DMS53 treated with DMSO at 0.1 percent for 48 hours (cell line): ENCODE results near the gene BRSK2.
A peak's percentile ranks its signal among the peaks of the same experiment; 100 is the strongest.

Experiments
- DNase-seq: peaks from one replicate; lab custom pipeline; 2025; ENCODE audit not compliant: unreplicated experiment; lab: John Stamatoyannopoulos, UW

The BRSK2 gene

DNA sequence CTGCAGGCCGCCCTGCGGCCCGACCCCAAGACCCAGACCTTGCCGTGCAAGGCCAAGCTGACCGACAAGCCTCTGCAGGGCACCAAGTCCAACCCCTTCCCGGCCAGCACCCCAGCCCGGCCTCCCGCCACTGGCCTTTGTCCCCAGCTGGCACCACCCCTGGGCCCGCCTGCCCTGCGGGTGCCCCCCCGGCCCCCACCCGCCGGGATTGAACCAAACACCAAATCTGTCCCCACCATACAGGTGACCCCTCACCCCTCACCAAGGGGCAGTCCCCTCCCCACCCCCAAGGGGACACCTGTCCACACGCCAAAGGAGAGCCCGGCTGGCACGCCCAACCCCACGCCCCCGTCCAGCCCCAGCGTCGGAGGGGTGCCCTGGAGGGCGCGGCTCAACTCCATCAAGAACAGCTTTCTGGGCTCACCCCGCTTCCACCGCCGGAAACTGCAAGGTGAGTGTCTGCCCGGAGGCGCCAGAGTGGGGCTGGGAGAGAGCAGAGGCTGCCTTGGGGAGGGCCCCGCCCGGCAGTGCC lies 60.7 kb downstream of the BRSK2 start:
- DNase-seq, result no peak

DNA sequence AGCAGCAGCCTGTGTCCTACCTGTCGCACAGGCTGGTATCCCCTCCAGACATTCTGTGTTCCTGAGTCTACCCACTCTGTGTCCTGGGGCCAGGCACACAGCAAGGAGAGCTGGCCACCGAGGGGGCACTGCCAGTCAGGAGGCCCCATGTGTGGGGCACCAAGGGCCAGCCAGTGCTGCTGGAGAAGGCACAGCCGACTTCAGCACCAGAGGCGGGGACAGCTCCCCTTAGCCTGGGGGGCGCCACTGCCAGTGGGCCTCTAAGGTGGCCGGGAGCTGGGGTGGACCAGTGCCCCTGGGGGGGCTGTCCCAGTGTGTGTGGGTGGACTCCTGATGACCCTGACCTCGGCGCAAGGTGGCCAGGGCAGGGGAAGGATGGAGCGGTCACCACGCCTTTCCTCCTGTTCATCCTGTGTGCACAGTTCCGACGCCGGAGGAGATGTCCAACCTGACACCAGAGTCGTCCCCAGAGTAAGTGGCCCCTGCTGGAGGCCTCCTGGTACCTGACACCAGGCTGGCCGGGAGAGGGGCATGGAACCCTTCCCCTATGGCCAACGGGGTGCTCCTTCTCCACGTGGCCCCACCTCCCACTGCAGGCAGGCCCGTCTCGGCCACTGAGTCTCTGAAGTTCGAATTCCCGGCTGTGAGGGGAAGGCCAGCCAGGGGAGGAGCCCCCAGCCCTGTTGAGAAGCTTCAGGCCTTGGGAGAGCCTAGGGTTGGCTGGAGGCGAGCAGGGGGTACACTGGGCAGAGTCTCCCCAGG lies 61.4 kb downstream of the BRSK2 start:
- DNase-seq, result no peak

DNA sequence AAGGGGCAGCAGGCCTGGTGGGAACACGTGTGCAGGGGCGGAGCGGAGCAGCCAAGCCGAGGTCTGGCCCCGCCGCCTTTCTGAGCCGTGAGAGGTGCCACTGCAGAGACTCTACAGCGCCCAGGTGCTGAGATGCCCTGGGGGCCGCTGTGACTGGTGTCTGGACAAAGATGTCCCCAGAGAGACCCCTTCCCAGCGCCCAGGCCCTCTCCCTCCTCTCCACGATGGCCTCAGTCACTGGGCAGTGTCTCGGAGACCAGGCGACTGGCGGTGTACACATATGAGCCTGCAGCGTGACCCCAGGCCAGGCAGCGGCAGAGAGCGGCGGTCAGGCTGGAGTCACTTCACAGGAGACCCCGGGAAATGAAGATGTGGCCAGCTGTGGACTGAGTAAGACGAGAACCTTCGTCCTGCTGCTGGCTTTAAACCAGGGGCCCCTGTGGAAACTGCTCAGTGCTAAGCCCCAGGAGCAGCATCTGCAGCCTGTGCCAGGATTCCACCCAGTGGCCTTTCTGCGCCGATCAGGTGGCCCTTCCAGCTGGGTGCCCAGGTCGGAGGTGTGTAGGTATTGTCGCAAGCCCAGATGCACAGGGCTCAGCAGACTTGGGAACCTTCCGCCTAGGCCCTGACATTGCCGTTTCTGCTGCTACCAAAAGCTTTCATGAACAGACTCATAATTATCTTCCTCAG lies 62.2 kb downstream of the BRSK2 start:
- DNase-seq, result no peak

DNA sequence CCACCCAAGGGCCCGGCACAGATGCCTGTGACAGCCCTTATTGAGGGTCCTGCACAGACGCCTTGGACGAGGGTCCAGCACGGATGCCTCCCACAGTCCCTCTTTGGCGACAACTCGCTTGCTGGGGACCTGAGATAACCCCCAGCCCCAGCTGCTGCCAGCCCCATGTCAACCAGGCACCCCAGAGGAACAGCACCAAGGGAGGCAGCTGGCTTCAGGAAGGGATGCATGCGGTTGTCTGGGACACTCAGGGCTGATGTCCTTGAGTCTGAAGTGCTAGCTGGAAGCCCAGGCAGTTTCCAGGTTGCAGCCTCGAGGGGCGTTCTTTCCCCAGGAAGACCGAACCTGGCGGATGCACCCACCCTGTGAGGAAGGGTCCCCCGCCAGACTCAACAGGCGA lies 63.0 kb downstream of the BRSK2 start:
- no peak for DNase-seq

DNA sequence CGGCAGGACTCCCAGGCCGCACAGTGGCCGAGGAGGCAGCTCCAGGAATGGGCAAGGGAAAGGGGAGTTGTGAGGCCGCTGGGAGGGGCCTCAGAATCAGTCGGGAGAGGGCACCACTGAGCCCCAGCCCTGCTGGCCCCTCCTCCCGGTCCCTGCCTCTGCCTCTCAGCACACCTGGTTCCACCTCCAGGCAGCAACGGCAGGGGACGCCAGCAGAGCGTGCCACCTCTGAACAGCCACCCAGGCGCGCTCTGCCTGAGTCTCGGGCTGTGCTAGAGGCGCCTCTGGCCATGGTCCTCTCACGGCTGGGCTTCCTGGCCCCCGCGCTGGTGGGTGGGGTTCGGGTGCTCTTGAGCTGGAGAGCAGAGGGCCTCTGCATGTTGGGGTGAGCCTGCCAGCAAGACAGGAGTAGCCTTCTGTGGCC lies 63.9 kb downstream of the BRSK2 start:
- peak; percentile 80 for DNase-seq

DNA sequence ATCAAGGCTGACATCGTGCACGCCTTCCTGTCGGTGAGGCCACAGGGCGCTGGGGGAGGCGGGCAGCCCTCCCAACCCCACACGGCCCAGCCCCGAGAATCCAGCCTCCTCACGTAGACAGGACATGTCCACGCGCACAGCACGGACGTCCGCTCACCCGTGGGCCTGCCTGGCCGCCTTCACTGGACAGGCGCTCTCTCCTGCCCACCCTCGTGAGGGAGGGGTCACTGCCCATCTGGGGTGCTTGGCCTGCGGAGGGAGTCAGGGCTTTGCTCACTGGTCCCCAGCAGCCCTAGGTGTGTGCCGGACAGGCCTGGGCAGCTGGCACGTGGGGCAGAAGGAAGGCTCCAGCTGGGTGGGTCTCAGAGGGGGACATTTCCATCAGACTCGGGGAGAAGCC lies 64.8 kb downstream of the BRSK2 start:
- no peak for DNase-seq

DNA sequence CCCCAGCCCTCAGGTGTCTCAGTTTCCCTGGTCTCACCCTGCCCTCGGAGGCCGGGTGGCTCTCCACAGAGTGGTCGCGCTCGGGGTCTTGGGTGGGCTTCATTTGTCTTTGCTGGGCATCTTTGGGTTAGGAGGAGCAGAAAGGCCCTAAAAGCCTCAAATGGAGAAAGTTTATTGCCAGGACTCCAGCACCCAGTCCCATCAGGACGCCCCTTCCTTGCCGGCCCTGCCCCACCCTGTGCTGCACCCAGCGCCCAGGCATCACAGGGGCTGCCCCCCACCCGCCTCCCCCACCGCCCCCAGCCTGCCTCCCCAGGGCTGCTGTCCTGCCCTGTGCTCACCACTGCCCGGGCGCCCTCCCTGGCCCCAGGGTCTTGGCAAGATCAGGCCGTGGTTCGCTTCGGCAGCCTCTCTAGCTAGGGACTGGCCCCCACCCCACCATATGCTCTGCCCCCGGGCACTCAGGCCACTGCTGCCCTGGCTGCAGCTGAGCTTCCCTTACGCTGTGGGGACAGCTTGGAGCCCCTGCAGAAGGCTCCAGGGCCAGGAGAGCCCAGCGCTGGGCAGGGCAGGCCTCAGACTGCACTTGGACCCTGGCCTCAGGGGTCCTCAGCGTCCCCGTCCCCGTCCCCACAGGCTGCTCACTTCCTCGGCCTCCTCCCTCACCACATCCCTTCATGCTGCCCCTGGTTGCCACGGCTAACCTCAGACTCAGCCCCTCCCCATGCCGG lies 65.5 kb downstream of the BRSK2 start:
- no peak for DNase-seq

DNA sequence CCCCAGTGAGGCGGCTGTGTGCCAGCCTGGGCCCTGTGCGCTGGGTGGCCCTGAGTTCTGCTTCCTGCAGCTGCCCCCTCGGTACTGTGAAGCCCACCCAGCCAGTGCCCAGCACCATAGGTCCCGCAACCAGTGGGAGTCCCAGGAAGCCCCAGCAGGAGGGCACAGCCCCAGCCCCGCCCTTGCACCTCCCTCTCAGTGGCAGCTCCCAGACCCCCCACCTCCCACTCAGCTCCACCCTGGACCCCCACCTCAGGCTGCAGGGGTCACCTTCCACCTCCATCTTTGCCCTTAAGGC lies 66.0 kb downstream of the BRSK2 start:
- no peak for DNase-seq

DNA sequence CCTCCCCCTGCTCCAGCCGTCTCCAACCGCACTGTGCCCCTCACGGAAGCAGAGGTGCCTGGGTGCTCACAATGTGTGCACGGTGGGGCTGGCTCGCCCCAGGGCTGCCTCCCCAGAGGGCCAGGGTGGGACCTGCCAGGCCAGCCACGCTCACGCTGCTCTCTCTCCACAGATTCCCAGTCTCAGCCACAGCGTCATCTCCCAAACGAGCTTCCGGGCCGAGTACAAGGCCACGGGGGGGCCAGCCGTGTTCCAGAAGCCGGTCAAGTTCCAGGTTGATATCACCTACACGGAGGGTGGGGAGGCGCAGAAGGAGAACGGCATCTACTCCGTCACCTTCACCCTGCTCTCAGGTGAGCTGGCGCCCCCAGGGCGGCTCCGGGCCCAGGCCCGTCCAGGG lies 66.4 kb downstream of the BRSK2 start:
- no peak for DNase-seq

DNA sequence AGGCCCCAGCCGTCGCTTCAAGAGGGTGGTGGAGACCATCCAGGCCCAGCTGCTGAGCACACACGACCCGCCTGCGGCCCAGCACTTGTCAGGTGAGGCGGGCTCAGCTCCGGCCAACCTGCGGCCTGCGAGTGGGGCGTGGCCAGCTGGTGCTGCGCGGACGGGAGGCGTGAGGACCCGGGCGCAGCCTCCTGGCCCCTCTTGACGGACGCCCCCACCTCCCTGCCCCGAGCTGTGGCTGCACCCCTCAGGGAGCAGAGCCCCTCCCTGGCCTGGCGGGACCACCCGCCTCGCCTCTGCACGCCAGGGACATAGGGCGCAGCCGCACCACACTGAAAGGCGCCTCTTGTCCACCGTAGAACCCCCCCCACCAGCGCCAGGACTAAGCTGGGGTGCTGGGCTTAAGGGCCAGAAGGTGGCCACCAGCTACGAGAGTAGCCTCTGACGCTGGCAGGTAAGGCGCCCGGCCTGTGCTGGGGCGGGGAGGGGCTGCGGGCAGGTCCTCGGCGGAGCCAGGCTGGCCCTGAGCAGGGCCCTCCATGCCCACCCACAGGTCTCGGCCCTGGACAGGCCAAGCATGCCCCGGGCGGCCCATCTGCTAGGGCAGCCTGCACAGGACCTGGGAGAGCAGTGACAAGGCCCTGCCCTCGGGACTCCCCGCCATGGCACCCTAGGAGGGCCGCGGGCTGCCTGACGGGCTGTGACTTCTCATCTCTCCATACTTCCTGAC lies 67.0 kb downstream of the BRSK2 start:
- DNase-seq, result no peak

DNA sequence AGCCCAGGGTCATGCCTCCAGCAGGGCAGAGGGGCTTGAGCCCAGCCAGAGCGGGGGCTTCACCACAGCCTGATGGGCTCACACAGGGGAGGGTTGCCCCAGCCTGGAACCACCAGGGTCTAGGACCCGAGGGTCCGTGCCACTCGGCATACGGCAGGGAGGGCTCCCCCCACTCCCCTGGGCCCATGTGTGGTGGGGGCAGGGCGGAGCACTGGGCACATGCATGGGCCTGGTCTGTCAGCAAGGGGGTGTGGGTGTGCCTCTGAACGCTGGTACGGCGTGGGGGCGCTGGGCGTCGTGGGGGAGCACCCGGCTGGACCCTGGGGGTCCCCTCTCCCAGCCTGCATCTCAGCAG lies 67.6 kb downstream of the BRSK2 start:
- DNase-seq, result no peak

DNA sequence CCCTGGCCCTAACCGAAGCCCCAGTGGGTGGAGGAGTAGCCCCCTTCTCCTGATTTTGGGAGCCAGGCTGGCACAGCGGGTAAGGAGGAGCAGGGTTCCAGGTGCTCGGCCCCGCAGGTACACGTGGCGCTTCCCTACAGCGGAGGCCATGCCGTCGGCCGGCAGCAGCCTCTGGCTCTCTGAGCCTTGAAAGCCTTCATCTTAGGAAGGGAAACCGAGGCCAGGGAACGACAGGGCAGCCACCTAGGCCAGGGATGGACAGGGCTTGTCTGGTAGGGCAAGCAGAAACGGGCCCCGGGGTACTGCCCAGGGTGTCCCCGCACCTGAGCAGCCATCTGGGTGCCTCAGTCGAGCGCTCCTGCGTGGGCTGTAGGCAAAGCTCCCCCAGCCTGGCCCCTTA lies 68.1 kb downstream of the BRSK2 start:
- no peak for DNase-seq

DNA sequence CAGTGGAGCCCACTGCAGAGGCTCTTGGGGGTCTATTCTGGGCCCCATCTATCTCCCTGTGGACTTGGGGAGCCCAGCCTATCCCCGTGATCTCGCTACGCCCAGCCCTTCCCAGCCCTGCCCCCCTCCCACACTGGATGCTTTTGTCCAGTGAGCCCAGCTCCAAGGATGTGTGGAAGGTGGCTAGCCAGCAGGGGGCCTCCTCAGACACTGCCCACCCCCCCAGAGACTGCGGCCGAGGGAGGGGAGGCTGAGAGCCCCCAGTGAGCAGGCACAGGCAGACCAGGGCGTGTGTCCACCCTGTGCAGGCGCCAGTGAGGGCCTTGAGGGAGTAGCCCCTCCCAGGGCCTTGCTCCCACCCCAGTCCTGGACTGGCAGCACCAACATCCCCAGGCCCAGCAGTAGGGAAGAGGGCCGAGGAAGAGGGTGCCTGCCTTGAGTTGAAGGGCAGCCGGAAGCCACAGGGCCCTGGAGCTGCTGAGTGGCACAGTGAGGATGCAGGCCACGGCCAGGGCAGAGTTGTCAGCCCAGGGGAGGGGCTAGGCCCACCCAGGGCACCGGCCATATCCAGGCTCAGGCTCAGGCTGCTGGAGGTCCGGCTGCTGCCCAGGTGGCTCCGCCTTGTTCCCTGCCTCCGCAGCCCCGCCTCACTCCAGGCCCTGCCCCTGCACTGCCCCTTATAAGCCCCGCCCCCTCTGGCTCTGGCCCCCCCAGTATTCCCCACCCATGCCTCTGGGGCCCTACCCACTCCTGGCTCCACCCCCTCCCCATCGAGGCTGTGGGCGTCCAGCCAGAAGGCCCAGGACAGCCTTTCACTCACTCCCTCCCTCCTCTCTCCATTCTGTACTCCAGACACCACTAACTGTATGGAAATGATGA lies 68.8 kb downstream of the BRSK2 start:
- DNase-seq, result peak; percentile 83

DNA sequence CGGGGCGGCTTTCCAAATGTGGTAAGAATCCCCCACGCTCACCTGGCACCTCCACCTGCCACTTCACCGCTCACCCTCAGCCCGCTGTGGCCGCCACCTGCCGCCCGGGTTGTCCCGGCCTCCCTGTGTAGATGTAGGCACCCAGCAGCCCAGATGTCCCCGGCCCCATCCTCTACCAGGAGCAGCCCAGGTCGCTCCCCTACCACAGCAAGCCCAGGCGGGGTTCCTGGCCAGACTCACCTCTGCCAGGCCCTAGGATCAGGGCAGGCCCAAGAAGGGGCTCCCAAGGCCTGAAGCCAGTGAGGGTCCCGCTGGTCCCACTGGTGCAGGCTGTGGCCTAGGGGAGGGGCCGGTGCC lies 69.5 kb downstream of the BRSK2 start:
- DNase-seq, result no peak

DNA sequence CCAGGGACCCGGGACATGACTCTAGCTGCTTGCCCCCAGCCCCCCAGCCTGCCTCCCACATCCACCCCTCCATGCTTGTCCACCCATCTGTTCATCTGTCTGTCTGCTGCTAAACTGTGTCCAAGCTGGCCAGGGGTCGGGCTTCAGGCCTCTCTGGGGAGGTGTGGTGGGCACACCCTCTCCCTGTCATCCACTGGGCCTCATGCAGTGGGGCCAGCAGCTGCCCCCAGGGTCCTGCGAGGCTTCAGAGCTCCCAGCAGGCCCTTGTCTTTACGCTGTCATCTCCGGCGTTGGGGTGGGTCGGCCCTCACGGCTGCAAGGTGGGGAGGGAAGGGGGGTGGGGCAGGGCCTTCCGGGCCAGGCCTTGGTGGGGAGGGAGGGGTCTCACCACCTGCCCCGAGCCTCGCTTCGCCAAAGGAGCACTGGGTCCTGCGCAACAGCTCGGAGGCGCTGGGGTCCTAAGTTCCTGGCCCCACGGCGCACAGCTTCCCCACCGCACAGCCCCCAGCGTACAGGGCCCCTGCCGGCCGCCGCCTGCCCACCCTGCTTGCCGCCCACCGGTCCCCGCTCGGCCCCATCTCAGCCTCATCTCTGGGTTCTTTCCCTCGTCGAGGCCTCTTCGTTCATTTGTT lies 70.1 kb downstream of the BRSK2 start:
- no peak for DNase-seq

DNA sequence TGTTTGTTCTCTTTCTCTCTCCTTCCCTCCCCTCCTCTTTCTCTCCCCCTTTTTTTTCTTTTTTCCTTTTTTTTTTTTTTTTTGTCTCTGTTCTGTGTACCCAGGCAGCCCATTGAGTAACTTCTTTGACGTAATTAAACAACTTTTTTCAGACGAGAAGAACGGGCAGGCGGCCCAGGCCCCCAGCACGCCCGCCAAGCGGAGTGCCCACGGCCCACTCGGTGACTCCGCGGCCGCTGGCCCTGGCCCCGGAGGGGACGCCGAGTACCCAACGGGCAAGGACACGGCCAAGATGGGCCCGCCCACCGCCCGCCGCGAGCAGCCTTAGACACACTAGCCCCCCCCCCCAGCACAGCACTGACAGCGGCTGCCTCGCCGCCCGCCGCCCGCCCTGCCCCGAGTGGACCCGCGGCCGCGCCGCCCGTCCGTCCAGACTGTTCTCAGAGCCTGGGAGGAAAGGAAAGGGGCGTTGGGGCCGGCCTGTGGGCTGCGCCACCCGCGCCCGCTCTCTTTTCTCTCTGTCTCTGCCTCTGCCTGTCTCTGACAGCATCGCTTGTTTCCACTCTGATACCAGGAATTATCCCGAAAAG lies 70.8 kb downstream of the BRSK2 start:
- no peak for DNase-seq

DNA sequence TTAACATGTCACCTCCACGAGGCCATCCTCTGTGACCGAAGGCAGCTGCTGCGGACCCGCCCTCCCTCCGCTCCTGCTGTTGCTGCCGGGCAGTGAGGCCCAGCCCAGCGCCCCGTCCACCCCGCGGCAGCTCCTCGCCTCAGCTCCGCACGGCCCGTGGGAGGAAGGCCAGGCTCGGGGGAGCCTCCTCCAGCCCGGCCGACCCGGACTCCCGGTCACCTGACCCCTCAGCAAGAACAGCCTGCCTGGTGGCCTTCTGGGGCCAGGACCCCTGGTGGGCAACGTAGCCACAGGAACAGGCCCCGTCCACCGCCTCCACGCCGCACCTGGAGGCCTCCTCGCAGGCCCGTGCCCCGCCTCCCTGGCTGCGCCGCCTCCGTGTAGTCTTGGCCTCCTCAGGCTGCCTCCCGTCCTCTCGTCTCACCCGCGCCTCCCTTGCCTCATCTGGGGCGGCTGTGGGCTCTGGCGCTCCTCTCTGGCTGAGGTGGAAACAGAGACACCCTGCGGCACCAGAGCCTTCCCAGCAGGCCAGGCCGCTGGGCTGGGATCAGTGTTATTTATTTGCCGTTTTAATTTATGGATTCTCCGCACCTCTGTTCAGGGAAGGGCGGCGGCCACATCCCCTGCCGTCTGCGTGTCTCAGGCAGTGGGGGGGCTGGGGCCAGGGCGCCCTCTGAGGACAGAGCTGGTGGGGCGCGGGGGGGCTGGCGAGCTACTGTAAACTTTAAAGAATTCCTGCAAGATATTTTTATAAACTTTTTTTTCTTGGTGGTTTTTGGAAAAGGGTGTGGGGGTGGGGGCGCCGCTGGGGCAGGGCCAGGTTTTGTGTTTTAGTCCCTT lies 71.5 kb downstream of the BRSK2 start:
- DNase-seq, result peak; percentile 33

DNA sequence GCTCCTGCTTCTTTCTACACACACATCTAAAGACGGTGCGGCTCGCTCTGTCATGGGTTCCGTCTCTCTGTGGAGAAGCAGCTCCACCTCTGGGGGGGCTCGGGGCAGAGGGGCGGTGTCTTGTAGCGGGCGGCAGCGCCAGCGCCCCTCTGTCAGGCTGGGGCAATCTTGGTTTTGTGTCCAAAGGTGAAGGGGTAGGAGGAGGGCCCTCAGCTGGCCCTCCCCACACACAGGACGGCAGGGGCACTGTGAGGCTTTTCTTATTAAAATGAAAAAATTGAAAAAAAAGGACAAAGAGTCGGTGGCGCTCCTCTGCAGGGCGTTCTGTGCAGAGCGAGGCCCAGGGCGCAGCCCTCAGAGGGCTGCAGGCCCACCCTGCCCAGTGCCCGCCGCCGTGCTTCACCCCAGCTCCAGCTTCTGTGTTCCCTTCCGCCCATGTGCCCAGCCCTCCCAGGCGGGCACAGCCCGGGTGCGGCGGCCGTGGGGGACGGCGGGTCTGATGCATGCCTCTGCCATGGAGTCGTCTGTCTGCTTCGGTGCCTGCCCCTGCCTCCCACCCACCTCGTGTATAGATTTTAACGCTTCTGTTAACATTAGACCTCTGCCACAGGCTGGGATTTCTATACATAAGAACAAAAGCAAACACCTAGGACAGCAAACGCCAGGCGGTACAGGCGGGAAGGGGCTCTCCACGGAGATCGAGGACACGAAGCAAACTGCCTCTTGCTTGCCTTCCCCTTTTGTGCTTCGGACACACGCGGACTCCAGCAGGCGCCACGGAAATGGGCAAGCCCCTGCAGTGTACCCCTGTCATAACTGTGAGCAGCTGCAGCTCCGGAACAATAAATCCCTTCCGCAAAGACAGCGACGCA lies 72.3 kb downstream of the BRSK2 start:
- DNase-seq, result no peak
